CD14-positive monocyte (primary cell): ENCODE results near the gene CCT2. TPM values are rescaled to one million over a fixed set of nuclear protein-coding genes. Genes with fewer than 3 reads are reported as not detected.

Experiments
- DNase-seq, 3 donors: peaks; one replicate each; pipeline ENCODE4 v3.0.0-alpha.2; 2011 to 2022
- H2AFZ ChIP-seq: 2 replicates; pipeline ENCODE4 v1.6.0; 2012; ENCODE audit warnings: mild to moderate bottlenecking, low read depth, low read length, inconsistent platforms; ENCODE audit not compliant: insufficient read depth, poor library complexity, severe bottlenecking
- H3K27ac ChIP-seq, 2 donors: 1 replicate in 1 of 2; 2 replicates in 1 of 2; pipeline ENCODE4 v1.5.1; 2012 to 2013; ENCODE audit warnings: low read length in 2 of 2, control low read depth in 1 of 2, inconsistent platforms in 1 of 2, low read depth in 1 of 2, mild to moderate bottlenecking in 1 of 2
- H3K27me3 ChIP-seq, 2 donors: one replicate each; pipeline versions ENCODE4 v1.6.0 to v1.6.1; 2011 to 2013; ENCODE audit warnings: low read length in 2 of 2; ENCODE audit not compliant: control insufficient read depth in 2 of 2, insufficient read depth in 2 of 2
- H3K36me3 ChIP-seq, 2 donors: replicated peaks in 1 of 2; 1 replicate in 1 of 2; 2 replicates in 1 of 2; pipeline versions ENCODE4 v1.5.1 to v1.6.1; 2012 to 2013; ENCODE audit warnings: low read length in 2 of 2, control low read depth in 1 of 2, inconsistent platforms in 1 of 2, mild to moderate bottlenecking in 1 of 2; ENCODE audit not compliant: insufficient read depth in 2 of 2, control insufficient read depth in 1 of 2
- H3K4me1 ChIP-seq, 2 donors: 1 replicate in 1 of 2; 2 replicates in 1 of 2; pipeline versions ENCODE4 v1.5.1 to v1.6.1; 2012 to 2013; ENCODE audit warnings: low read length in 2 of 2, control low read depth in 1 of 2, inconsistent platforms in 1 of 2, mild to moderate bottlenecking in 1 of 2, moderate library complexity in 1 of 2; ENCODE audit not compliant: insufficient read depth in 2 of 2, control insufficient read depth in 1 of 2
- H3K4me2 ChIP-seq: replicated peaks from 2 replicates; pipeline ENCODE3; 2012; ENCODE audit warnings: low read length, moderate library complexity, mild to moderate bottlenecking; ENCODE audit not compliant: poor library complexity, severe bottlenecking; ENCODE audit errors: extremely low read depth
- H3K4me3 ChIP-seq, 3 experiments: fragments of 200-600 bp in 1 of 3; sonication (generic) in 1 of 3; replicated peaks in 1 of 3; 1 replicate in 2 of 3; 2 replicates in 1 of 3; pipeline ENCODE4 v1.5.1; 2011 to 2013; ENCODE audit warnings: low read length in 3 of 3, mild to moderate bottlenecking in 3 of 3, control low read depth in 2 of 3, low read depth in 2 of 3, inconsistent platforms in 1 of 3, moderate library complexity in 1 of 3
- H3K79me2 ChIP-seq: 2 replicates; pipeline ENCODE4 v1.6.0; 2012; ENCODE audit warnings: mild to moderate bottlenecking, control low read depth, inconsistent platforms, low read length, moderate library complexity; ENCODE audit not compliant: insufficient read depth
- H3K9ac ChIP-seq: 2 replicates; pipeline ENCODE4 v1.6.0; 2017; ENCODE audit warnings: low read length, mild to moderate bottlenecking; ENCODE audit not compliant: insufficient read depth, poor library complexity, severe bottlenecking
- H3K9me3 ChIP-seq, 2 donors: replicated peaks in 1 of 2; 1 replicate in 1 of 2; 2 replicates in 1 of 2; pipeline versions ENCODE4 v1.5.1 to v1.6.1; 2012 to 2013; ENCODE audit warnings: low read length in 2 of 2, control low read depth in 1 of 2; ENCODE audit not compliant: control insufficient read depth in 1 of 2, insufficient read depth in 1 of 2
- H4K20me1 ChIP-seq: 2 replicates; pipeline ENCODE4 v1.6.0; 2012; ENCODE audit warnings: mild to moderate bottlenecking, low read length, control low read depth, moderate library complexity; ENCODE audit not compliant: insufficient read depth
- H3K27ac Mint-ChIP-seq, 7 donors: one replicate each; pipeline ENCODE4 v1.8.0; 2020; ENCODE audit warnings: mild to moderate bottlenecking in 7 of 7, mixed read lengths in 7 of 7, moderate library complexity in 6 of 7, inconsistent platforms in 2 of 7
- H3K27me3 Mint-ChIP-seq, 3 donors: one replicate each; pipeline ENCODE4 v1.8.0; 2021 to 2022; ENCODE audit warnings: low read depth in 3 of 3, mild to moderate bottlenecking in 3 of 3, mixed read lengths in 3 of 3, moderate library complexity in 3 of 3, inconsistent platforms in 1 of 3
- H3K36me3 Mint-ChIP-seq, 2 donors: one replicate each; pipeline ENCODE4 v1.8.0; 2020; ENCODE audit warnings: mixed read lengths in 2 of 2, inconsistent platforms in 1 of 2, mild to moderate bottlenecking in 1 of 2
- H3K4me1 Mint-ChIP-seq: one replicate; pipeline ENCODE4 v1.8.0; 2020; ENCODE audit warnings: mild to moderate bottlenecking, mixed read lengths
- H3K4me3 Mint-ChIP-seq, 2 donors: one replicate each; pipeline ENCODE4 v1.8.0; 2020; ENCODE audit warnings: mild to moderate bottlenecking in 2 of 2, mixed read lengths in 2 of 2, moderate library complexity in 1 of 2
- H3K9me3 Mint-ChIP-seq, 7 donors: one replicate each; pipeline ENCODE4 v1.8.0; 2020 to 2022; ENCODE audit warnings: mixed read lengths in 7 of 7, mild to moderate bottlenecking in 6 of 7, moderate library complexity in 6 of 7, inconsistent platforms in 2 of 7
- CTCF ChIP-seq: fragments of 200-600 bp; IDR thresholded peaks from one replicate; pipeline ENCODE4 v1.8.0; 2022; ENCODE audit warnings: antibody characterized with exemption, mild to moderate bottlenecking
- WGBS: methylation state at CpG from one replicate; pipeline ENCODE4 v1.1.5; 2013; ENCODE audit warnings: missing lambda C conversion rate; ENCODE audit not compliant: insufficient coverage; 5-methylcytosine and 5-hydroxymethylcytosine counted together
- intact Hi-C, 2 donors: fragments of 100-400 bp; cut with micrococcal nuclease; formaldehyde crosslinking; loops; one replicate each; pipeline versions ENCODE4 v1.15.0 to v1.15.1; 2023
- polyA plus RNA-seq, 3 donors: library from polyadenylated mRNA; depleted of rRNA in 1 of 3; unstranded in 2 of 3; stranded (reverse) in 1 of 3; fragments of 300-500 nt in 2 of 3; fragments of >200 nt in 1 of 3; fragmentation: Illumina TruSeq in 2 of 3; gene quantifications; 1 replicate in 2 of 3; 2 replicates in 1 of 3; pipeline ENCODE4 v1.2.3, GENCODE V29; 2012 to 2021

The CCT2 gene
- polyA plus RNA-seq, 3 donors, result 39.8 to 87.4 (median 63.3) TPM

- H3K36me3 ChIP-seq, result no peaks in the 10 kb centered on the region
- no peak overlapping the region for H3K4me3 Mint-ChIP-seq
- no peak overlapping the region for H3K4me3 ChIP-seq
- H3K79me2 ChIP-seq, result no peaks in the 10 kb centered on the region
- H3K36me3 Mint-ChIP-seq, result no peaks in the 10 kb centered on the region
- no peaks in the 10 kb centered on the region for H3K4me1 Mint-ChIP-seq
- no peak overlapping the region for H3K27ac Mint-ChIP-seq
- H4K20me1 ChIP-seq, result no peaks in the 10 kb centered on the region
- no peak overlapping the region for H2AFZ ChIP-seq
- no peaks in the 10 kb centered on the region for H3K27me3 ChIP-seq
- H3K27me3 Mint-ChIP-seq, result peaks cover 1 to 5% (median 5%) of the 10 kb centered on the region in 3 donors
- H3K4me1 ChIP-seq, result no peaks in the 10 kb centered on the region
- H3K27ac ChIP-seq, result no peak overlapping the region
- H3K4me2 ChIP-seq, result no peak overlapping the region
- no peak for TF ChIP-seq CTCF
- no peaks in the 10 kb centered on the region for H3K9me3 ChIP-seq
- H3K9ac ChIP-seq, result no peak overlapping the region
- peaks cover 0 to 5% (median 0%) of the 10 kb centered on the region in 7 donors for H3K9me3 Mint-ChIP-seq
- intact Hi-C loops, result no loop called here
- no peak for DNase-seq
These were observed 59.3 kb downstream of the CCT2 start for GRCh38 chr12:69644511-69644910.

- Mint-ChIP-seq H3K27ac (no peak overlapping the region), H3K4me3 (no peak overlapping the region), H3K4me1 (no peaks in the 10 kb centered on the region)
These were observed 59.8 kb downstream of the CCT2 start for GRCh38 chr12:69645031-69645430.

More at GRCh38 chr12:69645031-69645430, 59.8 kb downstream of the CCT2 start:
- H3K4me1 ChIP-seq, result no peaks in the 10 kb centered on the region
- Mint-ChIP-seq H3K27me3 (peaks cover 1 to 7% (median 5%) of the 10 kb centered on the region in 3 donors), H3K36me3 (no peaks in the 10 kb centered on the region), H3K9me3 (peaks cover 0 to 5% (median 0%) of the 10 kb centered on the region in 7 donors)
- no peak overlapping the region for H3K9ac ChIP-seq
- DNase-seq, result no peak
- no CpG with 5 or more reads among the region's 2 CpGs for WGBS
- H3K79me2 ChIP-seq, result no peaks in the 10 kb centered on the region
- H3K27ac ChIP-seq, result no peak overlapping the region
- intact Hi-C loops, result no loop called here
- no peaks in the 10 kb centered on the region for H4K20me1 ChIP-seq
- H3K36me3 ChIP-seq, result no peaks in the 10 kb centered on the region
- no peaks in the 10 kb centered on the region for H3K9me3 ChIP-seq
- H3K4me3 ChIP-seq, result no peak overlapping the region
- H2AFZ ChIP-seq, result no peak overlapping the region
- H3K4me2 ChIP-seq, result no peak overlapping the region
- no peak for TF ChIP-seq CTCF
- H3K27me3 ChIP-seq, result no peaks in the 10 kb centered on the region
